GM12874 (cell line): Measurements from ENCODE around the gene FOXO6.

Experiments used
- CTCF ChIP-seq: IDR thresholded peaks from 2 replicates; pipeline ENCODE4 v1.5.1; 2011; ENCODE audit warnings: low read depth, mild to moderate bottlenecking, control low read depth, low read length, moderate library complexity; ENCODE audit not compliant: insufficient read depth

Gene FOXO6

GRCh38 chr1:41427916-41428737, 66.9 kb downstream of the FOXO6 start:
- TF ChIP-seq CTCF: no peak

DNA sequence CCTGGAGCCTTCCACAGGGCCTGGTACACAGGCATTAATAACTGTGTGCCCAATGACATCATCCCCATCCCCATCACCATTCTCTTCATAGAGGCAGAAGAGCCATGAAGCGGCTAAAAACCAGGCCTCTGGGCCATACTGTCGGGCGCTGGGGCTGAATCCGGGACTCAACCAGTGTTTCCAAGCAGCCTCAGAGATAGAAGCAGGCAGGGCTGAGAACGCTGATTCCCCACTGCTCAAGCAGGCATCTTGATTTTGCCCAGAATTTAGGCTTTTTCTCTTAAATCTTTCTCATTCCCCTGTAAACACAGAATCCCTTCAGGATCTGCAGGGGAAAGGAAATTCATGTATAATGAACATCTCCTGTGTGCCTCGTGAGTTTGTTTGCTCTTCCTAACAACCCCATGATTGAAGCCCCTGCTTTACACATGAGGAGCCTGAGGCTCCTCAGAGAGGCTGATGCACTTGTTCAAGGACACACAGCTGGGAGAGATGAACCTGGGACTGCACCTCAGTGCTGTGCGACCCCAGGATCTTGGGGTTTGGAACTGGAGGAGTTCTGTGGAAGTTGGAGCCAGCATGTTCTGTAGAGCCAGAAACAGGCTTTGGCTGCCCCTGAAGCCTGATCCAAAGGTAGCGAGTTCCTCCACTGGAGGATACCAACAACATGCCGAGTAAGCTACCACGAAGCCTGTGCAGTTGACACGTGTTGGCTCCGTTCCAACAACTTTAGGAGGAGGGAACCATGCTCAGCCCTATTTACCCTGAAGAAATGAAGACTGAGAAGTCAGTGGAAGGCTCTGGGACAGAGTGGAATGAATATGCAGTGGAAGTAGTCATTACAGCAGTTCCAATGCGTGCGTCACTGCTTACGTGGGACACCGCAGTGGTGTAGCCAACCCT, 67.8 kb downstream of the FOXO6 start:
- no peak for TF ChIP-seq CTCF

DNA sequence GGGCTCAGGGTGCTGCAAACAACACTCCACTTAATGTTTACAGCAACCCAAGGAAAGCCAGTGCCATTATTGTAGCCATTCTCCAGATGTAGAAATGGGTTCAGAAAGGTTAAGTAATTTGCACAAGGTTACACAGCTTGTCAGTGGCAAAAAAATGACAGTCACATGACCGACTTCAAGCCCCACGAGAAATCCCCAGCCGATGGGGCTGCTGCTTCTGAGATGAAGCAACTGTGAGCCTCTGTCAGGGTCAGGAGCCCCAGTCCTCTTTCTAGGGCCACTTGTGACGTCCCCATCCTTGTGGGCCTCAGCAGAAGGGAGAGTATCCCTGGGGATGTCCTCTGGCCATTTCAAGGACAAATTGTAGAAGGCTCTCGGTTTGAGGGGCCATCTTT, 68.4 kb downstream of the FOXO6 start:
- TF ChIP-seq CTCF: no peak

DNA sequence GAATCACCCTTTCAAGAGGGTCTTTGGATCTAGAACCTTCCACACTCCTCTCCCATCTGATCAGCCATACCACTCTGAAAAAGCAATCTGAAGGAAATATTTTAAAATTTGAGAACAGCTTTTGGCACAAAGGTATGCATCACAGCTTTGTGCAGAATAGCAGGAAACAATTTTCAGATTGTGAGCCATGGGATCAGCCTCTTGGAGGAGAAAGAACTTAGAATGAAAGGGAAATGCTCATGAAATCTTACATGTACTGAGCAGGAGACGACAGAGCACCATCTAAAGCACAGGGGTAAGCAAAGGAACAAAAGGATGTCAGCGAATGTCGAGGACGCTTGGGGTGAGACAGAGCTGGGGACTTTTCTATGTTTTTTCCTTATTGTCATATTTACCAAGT, 68.8 kb downstream of the FOXO6 start:
- TF ChIP-seq CTCF: no peak

GRCh38 chr1:41430582-41430981, 69.3 kb downstream of the FOXO6 start:
- no peak for TF ChIP-seq CTCF

DNA sequence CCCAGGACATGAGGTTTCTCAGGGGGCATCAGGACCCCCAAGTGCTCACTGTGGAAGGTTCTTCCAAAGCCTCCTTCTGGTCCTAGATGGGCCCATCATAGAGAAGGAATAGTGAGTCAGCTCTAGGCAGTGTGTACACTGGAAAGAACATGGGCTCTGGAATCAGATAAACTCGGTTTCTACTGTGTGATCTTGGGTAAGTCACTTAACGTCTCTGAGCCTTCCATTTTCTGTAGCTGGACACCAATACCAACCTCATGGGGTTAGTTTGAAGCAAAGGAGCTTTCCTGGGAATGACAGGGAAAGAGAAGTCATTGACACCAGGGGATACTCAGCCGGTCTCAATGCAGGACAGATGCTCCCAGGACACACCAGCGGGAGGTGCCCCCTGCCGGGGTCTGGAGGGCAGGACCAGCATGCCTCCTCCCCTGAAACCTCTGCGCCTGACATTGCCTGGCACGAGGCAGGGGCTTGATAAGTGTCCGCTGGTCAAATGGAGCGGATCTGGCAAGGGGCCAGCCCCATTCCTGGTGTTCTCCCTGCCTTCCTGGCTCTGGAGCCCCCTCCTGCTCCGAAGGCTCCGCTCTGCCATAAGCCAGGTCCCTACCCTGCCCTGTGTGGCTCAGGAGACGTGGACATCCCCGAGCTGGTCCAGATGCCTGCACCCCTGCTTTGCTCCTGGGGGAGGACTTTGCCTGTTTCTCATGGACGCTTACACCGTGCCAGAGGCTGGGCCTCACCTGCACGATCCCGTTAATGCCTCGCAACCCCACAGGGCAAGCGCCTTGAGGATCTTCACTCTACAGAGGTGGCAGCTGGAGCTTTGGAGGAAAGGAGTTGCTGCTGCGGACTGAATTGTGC, 70.5 kb downstream of the FOXO6 start:
- no peak for TF ChIP-seq CTCF
